Measurements from ENCODE around the gene LRRC7.
"Not testable (repeated sequence)": the region's sequence is repeated elsewhere in the genome, so short reads cannot be mapped to it uniquely, and the experiment has no call there.

LRRC7 gene

DNA sequence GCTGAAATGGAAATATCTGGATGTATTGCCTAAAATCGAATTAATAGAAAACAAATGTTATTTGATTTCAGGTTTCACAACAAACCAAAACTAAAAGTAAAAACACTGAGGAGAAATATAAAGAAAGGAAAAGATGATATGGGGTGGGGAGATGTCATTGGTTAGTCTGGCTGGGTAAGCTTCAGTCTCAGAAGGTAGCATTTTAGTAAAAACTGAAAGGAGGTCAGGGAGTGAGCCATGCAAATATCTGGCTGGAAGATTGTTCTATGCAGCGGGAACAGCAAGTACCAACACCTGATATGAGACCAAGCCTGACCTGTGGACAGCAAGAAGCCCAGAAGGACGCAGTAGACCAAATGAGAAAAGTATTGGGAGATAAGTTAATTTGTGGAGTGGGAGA, 373.1 kb downstream of the LRRC7 start:
- in situ Hi-C loops (cut with MboI; ENCODE audit: low sequenced_read_pairs) = no loop called here

DNA sequence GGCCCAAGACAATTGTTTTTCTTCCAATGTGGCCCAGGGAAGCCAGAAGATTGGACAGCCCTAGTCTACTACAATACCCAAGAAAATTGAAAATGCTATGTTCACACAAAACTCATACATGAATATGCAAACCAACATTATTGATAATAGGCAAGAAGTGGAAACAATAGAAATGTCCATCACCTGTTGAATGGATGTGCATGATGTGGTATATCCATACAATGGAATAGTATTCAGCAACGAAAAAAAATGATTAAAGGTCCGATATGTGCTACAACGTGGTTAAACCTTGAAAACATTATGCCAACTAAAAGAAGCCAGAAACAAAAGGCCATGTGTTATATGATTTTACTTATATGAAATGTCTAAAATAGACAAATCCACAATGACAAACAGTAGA, 375.3 kb downstream of the LRRC7 start:
- in situ Hi-C loops (cut with MboI; ENCODE audit: low sequenced_read_pairs) = no loop called here

DNA sequence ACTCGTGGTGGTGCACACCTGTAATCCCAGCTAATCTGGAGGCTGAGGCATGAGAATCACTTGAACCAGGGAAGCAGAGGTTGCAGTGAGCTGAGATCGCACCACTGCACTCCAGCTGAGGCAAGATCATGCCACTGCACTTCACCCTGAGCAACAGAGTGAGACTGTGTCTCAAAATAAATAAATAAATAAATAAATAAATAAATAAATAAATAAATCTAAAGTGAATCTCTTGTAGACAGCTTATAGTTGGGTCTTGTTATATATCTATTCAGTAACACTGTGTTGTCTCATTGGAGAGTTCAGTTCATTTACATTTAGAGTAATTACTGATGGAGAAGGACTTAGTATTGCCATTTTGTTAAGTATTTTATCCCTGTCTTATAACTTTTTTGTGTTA, 379.2 kb downstream of the LRRC7 start:
- in situ Hi-C loops (cut with MboI; ENCODE audit: low sequenced_read_pairs) = no loop called here

DNA sequence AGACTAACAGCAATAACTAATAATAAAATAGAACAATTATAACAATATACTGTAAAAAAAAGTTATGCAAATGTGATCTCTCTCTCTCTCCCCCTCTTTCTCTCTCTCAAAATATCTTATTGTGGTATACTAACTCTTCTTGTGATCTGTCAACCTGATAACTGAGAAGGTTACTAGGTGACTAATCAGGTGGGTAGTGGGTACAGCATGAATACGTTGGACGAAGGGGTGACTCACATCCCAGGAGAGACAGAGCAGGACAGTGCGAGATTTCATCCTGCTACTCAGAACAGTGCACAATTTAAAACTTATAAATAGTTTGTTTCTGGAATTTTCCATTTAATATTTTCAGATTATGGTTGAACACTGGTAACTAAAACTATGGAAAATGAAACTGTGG, 380.1 kb downstream of the LRRC7 start:
- in situ Hi-C loops (cut with MboI; ENCODE audit: low sequenced_read_pairs) = no loop called here

GRCh38 chr1:69952676-69953075, 385.0 kb downstream of the LRRC7 start:
- in situ Hi-C loops (cut with MboI; ENCODE audit: low sequenced_read_pairs) = no loop called here

DNA sequence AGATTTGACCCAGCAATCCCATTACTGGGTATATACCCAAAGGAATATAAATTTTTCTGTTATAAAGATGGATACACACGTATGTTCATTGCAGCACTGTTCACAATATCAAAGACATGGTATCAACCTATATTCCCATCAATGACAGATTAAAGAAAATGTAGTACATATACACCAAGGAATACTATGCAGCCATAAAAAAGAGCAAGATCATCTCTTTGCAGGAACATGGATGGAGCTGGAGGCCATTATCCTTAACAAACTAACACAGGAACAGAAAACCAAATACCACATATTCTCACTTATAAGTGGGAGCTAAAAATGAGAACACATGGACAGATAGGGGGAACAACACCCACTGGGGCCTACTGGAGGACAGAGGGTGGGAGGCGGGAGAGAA, 394.7 kb downstream of the LRRC7 start:
- in situ Hi-C loops (cut with MboI; ENCODE audit: low sequenced_read_pairs) = not testable (repeated sequence)

GRCh38 chr1:69967245-69967766, 399.6 kb downstream of the LRRC7 start:
- in situ Hi-C loops (cut with MboI; ENCODE audit: low sequenced_read_pairs) = no loop called here

DNA sequence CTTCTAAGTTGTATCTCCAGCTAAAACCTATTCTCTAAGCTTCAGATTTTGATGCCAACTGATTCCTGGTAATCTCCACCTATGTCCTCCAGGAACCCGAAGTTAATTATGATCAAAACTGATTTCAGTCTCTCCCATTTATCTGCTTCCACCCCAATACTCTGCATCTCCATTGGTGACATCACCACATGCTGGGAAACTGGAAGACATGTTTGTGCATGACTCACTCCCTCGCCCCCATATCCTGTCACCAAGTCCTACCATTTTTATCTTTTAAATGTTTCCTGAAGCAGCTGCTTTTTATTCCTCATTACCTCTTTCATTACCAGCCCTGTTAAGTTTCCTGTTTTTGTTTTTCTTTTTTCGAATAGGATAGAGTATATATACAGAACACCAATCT, 409.2 kb downstream of the LRRC7 start:
- in situ Hi-C loops (cut with MboI; ENCODE audit: low sequenced_read_pairs) = no loop called here

DNA sequence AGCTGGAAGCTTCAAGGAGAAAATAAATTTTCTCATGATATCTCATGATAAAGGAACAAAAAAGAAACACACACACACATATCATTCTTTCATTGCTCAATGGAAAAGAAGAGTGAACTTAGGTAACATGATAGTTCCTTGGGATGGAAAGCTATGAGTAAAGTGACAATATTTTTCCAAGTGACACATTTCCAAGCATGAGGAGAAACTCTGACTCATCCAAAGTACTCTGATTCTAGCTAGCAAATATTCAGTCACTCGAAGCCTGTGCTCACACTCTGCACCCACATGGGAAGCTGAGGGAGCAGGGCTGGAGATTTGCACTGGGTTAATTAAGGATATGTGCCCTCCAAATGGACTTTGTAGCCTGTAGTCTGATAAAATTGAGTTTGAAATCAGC, 415.3 kb downstream of the LRRC7 start:
- in situ Hi-C loops (cut with MboI; ENCODE audit: low sequenced_read_pairs) = no loop called here

- in situ Hi-C loops (cut with MboI; ENCODE audit: low sequenced_read_pairs) = no loop called here
Measured at GRCh38 chr1:69985376-69985775, 417.7 kb downstream of the LRRC7 start.

DNA sequence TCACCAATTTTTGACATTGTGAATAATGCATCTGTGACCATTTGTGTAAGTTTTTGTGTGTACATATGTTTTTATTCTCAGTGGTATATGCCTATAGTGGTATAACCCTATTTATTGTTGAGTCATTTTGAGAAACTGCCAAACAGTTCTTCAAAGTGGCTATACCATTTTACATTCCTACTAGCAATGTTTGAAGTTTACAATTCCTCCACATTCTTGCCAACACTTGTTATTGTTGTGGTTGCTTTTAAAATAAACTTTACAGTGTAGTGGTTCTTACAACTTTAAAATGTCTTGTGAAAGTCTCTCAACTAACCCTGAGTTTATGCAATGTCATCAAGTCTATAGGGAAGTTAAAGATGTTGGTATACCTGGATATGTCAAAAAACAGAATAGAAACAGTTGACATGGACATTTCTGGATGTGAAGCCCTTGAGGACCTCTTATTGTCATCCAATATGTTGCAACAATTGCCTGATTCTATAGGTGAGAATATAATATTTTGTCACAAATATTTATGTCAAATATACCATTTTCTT, 418.2 kb downstream of the LRRC7 start:
- in situ Hi-C loops (cut with MboI; ENCODE audit: low sequenced_read_pairs) = no loop called here

DNA sequence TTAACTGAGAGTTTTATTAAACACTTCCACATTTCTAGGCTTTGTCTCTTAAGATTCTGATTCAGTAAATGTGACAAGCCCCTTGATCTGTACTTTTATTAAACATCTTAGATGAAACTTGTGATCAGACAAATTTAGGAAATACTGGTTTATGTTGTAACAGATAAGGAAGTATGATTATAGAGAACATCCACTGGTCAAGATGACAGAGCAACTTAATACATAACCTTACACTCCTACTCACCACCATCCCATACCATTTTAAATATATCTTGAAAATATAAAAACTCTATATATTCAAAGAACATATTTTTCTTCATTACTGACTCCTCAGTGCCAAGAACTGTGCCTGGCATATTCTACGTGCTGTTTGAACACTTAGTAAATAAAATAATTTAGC, 420.2 kb downstream of the LRRC7 start:
- in situ Hi-C loops (cut with MboI; ENCODE audit: low sequenced_read_pairs) = no loop called here

DNA sequence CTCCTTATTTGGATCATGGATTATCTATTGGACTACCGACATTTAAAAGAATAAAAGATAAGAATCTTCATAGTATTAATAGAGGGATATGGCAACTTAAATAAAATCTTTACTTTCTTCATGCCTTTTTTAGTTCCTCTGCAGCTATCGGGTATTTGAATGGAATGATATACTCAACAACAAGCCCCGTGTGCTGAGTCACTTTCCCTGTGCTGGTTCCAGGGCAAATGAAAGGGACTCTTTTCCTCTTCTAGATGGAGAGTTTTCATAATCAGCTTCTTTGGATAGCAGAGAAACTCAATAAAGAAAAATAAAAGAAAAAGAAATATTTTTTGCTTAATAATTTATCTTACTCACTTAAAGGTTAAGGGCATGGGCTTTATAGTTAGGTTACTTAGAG, 423.9 kb downstream of the LRRC7 start:
- in situ Hi-C loops (cut with MboI; ENCODE audit: low sequenced_read_pairs) = no loop called here

DNA sequence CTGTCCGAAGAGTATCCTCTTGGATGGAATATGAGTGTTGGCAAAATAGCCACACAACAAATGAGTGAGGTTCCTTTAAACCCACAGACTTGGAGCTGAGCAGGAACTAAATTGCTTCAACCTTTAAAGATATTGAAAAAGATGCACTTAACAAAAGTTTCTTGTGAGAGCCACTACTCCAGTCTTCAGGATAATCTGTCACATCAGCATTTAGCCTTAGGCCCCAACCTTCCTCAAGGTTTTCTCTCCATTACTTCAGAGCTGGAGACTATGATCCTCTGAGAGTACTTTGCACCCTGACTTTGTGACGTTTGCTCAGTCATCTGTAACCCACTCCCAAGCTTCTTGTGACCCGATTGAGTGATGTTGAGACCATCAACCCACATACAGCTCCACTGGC, 424.9 kb downstream of the LRRC7 start:
- in situ Hi-C loops (cut with MboI; ENCODE audit: low sequenced_read_pairs) = no loop called here

DNA sequence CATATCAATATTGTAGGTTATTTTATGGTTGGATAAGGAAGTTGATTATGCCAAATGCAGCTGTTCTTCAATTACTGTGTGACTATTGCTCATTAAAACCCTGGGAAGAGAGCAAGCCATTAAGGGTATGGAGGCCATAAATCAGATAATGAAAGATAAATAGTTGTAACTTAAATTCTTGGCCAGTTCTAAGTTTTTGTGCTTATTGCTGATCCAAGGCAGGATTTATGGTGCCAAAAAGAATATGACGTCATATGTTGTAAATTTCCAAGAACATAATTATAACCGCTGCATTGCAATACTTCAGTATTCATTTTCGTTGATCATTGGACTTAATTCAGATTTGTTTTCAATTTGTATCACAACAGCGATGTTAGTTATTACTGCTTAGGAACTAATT, 426.1 kb downstream of the LRRC7 start:
- in situ Hi-C loops (cut with MboI; ENCODE audit: low sequenced_read_pairs) = no loop called here

DNA sequence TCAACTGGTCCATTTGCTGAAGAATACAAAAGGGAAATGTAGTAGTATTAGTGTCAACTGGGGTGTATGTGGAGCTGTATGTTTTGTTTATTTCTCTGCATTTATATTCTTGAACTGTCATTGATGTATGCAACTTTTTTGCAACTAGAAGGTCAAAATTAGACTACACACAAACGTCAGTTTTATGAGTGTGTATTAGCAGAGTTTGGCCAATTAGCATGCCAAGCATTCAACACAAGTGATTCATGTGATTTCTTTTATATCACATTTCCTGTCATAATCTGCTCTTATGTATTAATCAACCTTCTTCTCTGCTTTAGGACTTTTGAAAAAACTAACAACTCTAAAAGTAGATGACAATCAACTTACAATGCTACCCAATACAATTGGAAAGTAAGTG, 426.5 kb downstream of the LRRC7 start:
- in situ Hi-C loops (cut with MboI; ENCODE audit: low sequenced_read_pairs) = no loop called here

DNA sequence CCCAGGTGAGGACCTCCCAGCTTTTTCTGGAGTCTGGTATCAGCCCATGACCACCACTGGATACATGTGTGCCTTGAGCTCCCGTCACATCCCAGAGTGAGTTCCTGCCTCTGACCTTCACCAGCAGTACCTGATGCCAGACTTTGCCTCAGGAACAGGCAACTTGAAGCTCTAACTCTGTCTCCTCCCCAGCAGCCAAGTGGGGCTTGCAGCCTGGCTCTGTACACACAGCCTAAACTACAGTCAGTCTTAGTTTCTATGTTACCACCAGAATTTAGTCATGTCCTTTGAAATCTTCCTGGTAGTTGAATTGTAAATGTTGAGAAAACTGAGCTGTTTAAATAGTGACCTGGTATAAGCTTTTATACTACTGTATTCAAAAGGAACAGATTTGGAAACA, 431.1 kb downstream of the LRRC7 start:
- in situ Hi-C loops (cut with MboI; ENCODE audit: low sequenced_read_pairs) = no loop called here

- in situ Hi-C loops (cut with MboI; ENCODE audit: low sequenced_read_pairs) = no loop called here
Measured at GRCh38 chr1:70003211-70003908, 435.6 kb downstream of the LRRC7 start.

- in situ Hi-C loops (cut with MboI; ENCODE audit: low sequenced_read_pairs) = no loop called here
Measured at GRCh38 chr1:70005386-70006034, 437.8 kb downstream of the LRRC7 start.

DNA sequence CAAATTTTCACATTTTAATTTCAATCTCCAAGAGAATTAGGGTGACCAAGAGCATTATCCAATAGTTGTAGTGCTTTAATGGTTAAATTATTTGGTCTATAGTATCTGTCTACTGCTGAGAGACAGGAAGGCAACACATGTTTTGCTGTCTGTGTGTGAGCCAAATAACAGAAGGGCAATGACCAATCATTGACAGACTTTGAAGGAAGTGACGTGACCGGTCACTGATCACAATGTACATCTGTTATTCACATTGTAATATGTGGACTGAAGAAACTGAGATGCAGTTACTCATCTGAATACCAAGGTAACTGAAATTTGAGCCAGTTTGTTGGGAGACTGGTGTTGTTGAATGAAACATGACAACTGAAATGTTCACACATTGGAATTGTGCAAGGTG, 440.9 kb downstream of the LRRC7 start:
- in situ Hi-C loops (cut with MboI; ENCODE audit: low sequenced_read_pairs) = no loop called here

- in situ Hi-C loops (cut with MboI; ENCODE audit: low sequenced_read_pairs) = no loop called here
Measured at GRCh38 chr1:70017770-70018169, 450.0 kb downstream of the LRRC7 start.

DNA sequence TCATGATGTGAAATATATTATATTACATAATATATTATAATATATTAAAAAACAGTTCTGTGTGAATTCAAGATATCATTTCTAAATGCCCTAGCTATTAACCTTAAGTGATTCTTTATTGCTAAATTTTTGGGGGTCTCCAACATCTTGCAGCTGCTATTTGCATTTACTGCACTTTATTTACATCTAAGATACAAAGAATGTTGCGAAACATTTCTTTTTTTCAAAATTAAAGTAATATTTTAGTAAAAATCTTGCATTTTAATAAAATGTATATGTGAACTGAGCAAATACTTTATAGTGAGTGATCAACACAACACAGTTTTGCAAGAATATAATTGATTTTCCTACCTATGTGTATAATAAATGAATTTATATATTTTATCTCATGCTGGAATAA, 456.6 kb downstream of the LRRC7 start:
- in situ Hi-C loops (cut with MboI; ENCODE audit: low sequenced_read_pairs) = no loop called here
